T-helper 1 cell (primary cell): Measurements from ENCODE around the gene ABHD14A.
"Not testable (repeated sequence)": the region's sequence is repeated elsewhere in the genome, so short reads cannot be mapped to it uniquely, and the experiment has no call there.

Source experiments
- DNase-seq, 5 donors: peaks; one replicate each; pipeline ENCODE4 v3.0.0-alpha.2; 2012 to 2020
- total RNA-seq, 4 donors: gene quantifications; one replicate each; lab custom pipeline; 2026; lab: John Stamatoyannopoulos, UW

ABHD14A gene
- total RNA-seq = 2.6 to 4.6 (median 3.2) reads per million in 4 donors

GRCh38 chr3:51974963-51975851, at the start of gene ABHD14A:
Gene ABHD14A (plus strand): TSS chr3:51975064. CDS start chr3:51975136, 72 bp downstream.
- DNase-seq = peak; percentile 62 to 78 (median 71)

GRCh38 chr3:51927061-51927977, 47.5 kb upstream of the ABHD14A start:
- no peak for DNase-seq

- no peak for DNase-seq
These were observed 46.4 kb upstream of the ABHD14A start for GRCh38 chr3:51928438-51928837.

GRCh38 chr3:51928981-51929380, 45.9 kb upstream of the ABHD14A start:
- not testable (repeated sequence) for DNase-seq

DNA sequence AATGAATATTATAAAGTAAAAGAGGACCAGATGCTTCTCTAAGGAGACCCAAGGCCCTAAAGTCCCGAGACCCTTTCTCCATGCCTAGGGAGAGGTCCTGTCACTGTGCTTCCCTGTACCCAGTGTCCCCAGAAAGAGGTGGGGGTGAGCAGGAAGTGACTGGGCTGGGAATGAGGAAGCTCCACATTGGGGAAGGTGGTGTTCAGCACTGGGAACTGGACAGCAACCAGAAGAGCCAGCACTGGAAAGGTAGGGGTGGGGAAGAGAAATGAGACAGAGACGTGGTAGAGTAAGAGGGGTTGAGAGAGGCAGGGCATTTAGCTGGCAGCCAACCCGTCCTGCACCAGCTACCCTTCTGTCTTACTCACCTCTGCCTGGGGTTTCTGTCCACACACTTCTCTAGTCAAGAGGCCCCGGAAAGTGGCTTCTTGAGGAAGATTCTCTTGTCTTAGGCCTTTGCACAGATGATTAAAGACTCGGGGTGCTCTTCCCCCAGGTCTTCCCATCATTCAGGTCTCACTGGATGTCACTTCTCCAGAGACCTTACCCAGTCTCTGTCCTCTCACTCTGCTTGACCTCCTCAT, 45.4 kb upstream of the ABHD14A start:
- no peak for DNase-seq

DNA sequence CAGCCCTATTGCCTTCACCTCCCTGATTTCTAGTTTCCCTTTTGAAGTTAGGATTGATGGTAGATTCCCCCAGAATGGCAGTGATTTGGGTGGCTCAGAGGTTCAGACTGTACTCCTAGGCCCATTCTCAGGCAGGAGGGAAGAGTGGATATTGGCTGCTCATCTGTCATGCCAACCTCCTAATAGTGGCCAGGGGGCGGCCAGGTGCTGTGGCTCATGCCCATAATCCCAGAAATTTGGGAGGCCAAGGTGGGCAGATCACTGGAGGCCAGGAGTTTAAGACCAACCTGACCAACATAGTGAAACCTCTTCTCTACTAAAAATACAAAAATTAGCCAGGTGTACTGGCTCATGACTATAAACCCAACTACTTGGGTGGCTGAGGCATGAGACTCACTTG, 44.4 kb upstream of the ABHD14A start:
- DNase-seq = no peak

GRCh38 chr3:51931756-51932155, 43.1 kb upstream of the ABHD14A start:
- no peak for DNase-seq

- DNase-seq = no peak
These were observed 42.1 kb upstream of the ABHD14A start for GRCh38 chr3:51932471-51933370.

GRCh38 chr3:51933471-51934138, 41.3 kb upstream of the ABHD14A start:
- DNase-seq = no peak

- no peak for DNase-seq
These were observed 40.6 kb upstream of the ABHD14A start for GRCh38 chr3:51934139-51934850.

GRCh38 chr3:51934991-51935885, 39.6 kb upstream of the ABHD14A start:
- no peak for DNase-seq

DNA sequence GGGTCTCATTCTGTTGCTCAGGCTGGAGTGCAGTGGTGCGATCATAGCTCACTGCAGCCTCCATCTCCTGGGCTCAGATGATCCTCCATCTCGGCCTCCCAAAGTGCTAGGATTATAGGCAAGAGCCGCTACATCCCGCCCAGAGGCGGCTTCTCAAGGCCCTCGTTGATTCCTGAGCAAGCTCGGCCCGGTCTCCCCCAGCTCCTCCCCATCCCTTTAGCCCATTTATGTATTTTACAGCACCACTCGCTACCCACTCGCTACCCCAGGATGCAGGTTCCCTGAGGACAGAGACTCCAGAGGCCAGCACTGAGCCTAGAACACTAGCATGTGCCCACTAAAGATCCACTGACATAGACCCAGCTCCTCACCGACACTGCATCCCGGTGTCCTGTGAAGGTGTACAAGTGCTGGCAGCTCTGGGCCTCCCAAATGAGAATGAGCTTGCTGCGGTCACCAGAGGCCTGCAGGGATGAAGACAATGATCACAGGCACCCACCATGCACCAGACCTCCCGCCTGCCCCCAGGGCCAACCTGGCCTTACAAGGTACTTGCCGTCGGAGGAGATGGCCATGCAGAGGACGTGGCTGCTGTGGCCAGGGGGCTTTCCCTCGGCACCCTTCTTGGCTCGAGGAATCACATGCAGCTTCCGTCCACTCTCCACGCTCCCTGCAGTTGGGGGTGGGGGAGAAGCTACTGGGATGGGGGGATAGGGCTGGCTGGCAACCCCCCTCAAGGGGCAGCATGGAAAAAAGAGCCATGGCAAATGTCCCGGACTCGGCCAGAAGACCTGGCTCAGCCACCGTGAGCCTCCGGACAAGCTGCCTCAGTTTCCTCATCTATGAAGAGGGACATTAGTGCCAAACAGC, 38.7 kb upstream of the ABHD14A start:
- DNase-seq = no peak

- no peak for DNase-seq
These were observed 37.9 kb upstream of the ABHD14A start for GRCh38 chr3:51937014-51937413.

- no peak for DNase-seq
These were observed 37.0 kb upstream of the ABHD14A start for GRCh38 chr3:51937611-51938450.

- no peak for DNase-seq
These were observed 36.0 kb upstream of the ABHD14A start for GRCh38 chr3:51938780-51939425.

DNA sequence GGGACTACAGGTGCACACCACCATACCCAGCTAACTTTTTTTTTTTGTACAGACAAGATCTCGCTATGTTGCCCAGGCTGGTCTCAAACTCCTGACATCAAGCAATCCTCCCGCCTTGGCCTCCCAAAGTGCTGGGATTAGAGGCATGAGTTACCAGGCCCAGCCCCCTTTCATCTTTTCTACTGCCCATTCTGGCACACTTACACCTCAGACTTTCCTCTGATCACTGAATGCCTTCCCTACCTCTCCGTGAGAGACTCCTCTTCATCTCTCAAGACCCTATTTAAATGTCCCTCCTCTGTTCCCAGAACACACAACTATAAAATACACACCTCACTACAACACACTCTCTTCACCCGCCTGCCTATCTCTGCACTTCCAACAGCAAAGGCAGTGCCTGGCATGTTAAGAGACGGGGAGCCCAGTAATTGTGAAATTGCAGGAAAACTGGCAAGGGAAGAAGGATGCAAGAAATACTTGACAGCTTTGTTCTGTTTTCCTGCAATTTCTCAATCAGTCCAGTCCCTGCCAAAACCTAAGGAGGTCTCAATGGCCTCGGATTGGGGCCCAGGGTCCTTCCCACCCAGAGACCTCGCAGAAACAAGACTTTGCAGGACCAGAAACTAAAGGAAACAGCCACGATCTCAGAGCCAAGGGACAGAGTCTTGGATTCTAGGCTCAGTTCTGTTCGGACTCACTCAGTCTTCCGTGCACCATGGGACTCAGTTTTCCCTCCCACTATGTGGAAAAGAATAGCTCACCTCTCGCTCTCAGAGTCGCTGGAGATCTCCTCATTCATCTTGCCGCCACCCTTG, 34.0 kb upstream of the ABHD14A start:
- DNase-seq = no peak
